KMS-11 (cell line): ENCODE measurements around the gene CALD1.

Experiments used
- H2AFZ ChIP-seq: fragments of 200-600 bp; sonication (generic); 2 replicates; pipeline ENCODE4 v1.6.1; 2016; ENCODE audit warnings: antibody characterized with exemption, mixed run types, low read depth
- H3K27ac ChIP-seq: fragments of 200-600 bp; sonication (generic); 2 replicates; pipeline ENCODE4 v1.6.1; 2016; ENCODE audit warnings: mild to moderate bottlenecking, mixed run types
- H3K27me3 ChIP-seq: fragments of 200-600 bp; sonication (generic); 2 replicates; pipeline ENCODE4 v1.6.1; 2017; ENCODE audit warnings: mild to moderate bottlenecking, low read depth, mixed run types, moderate library complexity; ENCODE audit not compliant: insufficient read depth
- H3K36me3 ChIP-seq: fragments of 200-600 bp; sonication (generic); 2 replicates; pipeline ENCODE4 v1.6.1; 2017; ENCODE audit warnings: mild to moderate bottlenecking, mixed run types; ENCODE audit not compliant: insufficient read depth
- H3K4me1 ChIP-seq: fragments of 200-600 bp; sonication (generic); 2 replicates; pipeline ENCODE4 v1.6.1; 2016; ENCODE audit warnings: mild to moderate bottlenecking, low read depth, mixed run types; ENCODE audit not compliant: poor library complexity, severe bottlenecking
- H3K4me2 ChIP-seq: fragments of 200-600 bp; sonication (generic); 2 replicates; pipeline ENCODE4 v1.7.0; 2016; ENCODE audit warnings: mild to moderate bottlenecking, mixed run types
- H3K4me3 ChIP-seq: fragments of 200-600 bp; sonication (generic); IDR thresholded peaks from 2 replicates; pipeline ENCODE4 v1.6.1; 2017; ENCODE audit warnings: low read depth, low read length, mixed read lengths; ENCODE audit not compliant: insufficient read depth
- H3K79me2 ChIP-seq: fragments of 200-600 bp; sonication (generic); 2 replicates; pipeline ENCODE4 v1.6.1; 2016; ENCODE audit warnings: low read depth, mixed run types; ENCODE audit not compliant: insufficient read depth
- H3K9ac ChIP-seq: fragments of 200-600 bp; sonication (generic); 2 replicates; pipeline ENCODE4 v1.6.1; 2016; ENCODE audit warnings: mild to moderate bottlenecking, mixed run types
- H4K20me1 ChIP-seq: fragments of 200-600 bp; sonication (generic); 2 replicates; pipeline ENCODE4 v1.6.1; 2016; ENCODE audit warnings: mild to moderate bottlenecking, mixed run types; ENCODE audit not compliant: insufficient read depth
- TF ChIP-seq, protein P1 (sequence below): fragments of 200-600 bp; sonication (generic); conservative IDR thresholded peaks from 2 replicates; pipeline ENCODE4 v1.6.1; 2017; ENCODE audit warnings: low read depth, mild to moderate bottlenecking, antibody characterized with exemption, low read length, moderate library complexity, mixed read lengths

Gene CALD1

DNA sequence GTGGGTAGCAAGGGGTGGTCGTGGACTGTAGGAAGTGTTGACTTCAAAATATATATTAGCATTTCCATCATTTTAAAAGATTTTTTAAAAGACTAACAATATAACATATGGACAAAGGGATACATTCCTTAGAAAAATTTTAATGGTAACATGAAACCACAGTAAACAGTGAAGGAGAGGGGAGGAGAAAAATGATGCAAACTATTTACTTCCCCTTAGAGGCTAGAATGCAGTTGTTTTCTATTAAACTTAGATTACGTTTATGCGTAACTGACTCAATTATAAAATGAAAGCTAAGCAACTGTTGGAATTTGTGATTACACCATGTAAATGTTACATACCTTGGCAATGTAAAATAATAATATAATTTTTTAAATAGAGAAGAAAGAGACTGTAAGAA lies 41.3 kb downstream of the CALD1 start:
- no peak overlapping the region for H3K9ac ChIP-seq
- H3K36me3 ChIP-seq: no peaks in the 10 kb centered on the region
- no peaks in the 10 kb centered on the region for H3K4me1 ChIP-seq
- TF ChIP-seq, protein P1, sequence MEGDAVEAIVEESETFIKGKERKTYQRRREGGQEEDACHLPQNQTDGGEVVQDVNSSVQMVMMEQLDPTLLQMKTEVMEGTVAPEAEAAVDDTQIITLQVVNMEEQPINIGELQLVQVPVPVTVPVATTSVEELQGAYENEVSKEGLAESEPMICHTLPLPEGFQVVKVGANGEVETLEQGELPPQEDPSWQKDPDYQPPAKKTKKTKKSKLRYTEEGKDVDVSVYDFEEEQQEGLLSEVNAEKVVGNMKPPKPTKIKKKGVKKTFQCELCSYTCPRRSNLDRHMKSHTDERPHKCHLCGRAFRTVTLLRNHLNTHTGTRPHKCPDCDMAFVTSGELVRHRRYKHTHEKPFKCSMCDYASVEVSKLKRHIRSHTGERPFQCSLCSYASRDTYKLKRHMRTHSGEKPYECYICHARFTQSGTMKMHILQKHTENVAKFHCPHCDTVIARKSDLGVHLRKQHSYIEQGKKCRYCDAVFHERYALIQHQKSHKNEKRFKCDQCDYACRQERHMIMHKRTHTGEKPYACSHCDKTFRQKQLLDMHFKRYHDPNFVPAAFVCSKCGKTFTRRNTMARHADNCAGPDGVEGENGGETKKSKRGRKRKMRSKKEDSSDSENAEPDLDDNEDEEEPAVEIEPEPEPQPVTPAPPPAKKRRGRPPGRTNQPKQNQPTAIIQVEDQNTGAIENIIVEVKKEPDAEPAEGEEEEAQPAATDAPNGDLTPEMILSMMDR: no peak
- no peak overlapping the region for H2AFZ ChIP-seq
- no peak overlapping the region for H3K27ac ChIP-seq
- no peak overlapping the region for H3K4me3 ChIP-seq
- H3K4me2 ChIP-seq: no peak overlapping the region
- H3K79me2 ChIP-seq: no peaks in the 10 kb centered on the region
- H4K20me1 ChIP-seq: no peaks in the 10 kb centered on the region
- no peaks in the 10 kb centered on the region for H3K27me3 ChIP-seq

DNA sequence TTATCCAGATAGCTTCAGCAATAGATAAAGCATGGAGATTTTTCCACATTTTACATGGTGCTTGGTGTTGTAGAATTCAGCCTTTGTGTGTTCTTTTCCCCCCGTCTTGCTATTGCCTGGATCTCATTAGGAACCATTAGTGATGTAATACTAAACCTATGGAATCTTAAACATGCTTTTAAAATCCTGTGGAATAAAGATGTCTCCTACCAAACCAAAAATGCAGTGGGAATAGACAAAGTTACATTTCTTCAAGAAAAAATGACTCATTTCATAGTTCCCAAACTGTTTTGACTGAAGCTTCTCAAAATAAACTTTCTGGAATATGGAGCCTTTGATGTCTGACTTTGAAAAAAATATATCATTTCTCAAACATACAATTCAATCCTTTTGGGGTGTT lies 44.0 kb downstream of the CALD1 start:
- no peak overlapping the region for H3K4me2 ChIP-seq
- H3K27ac ChIP-seq: no peak overlapping the region
- TF ChIP-seq, protein P1: no peak
- H3K4me3 ChIP-seq: no peak overlapping the region
- H3K36me3 ChIP-seq: no peaks in the 10 kb centered on the region
- H3K27me3 ChIP-seq: no peaks in the 10 kb centered on the region
- no peaks in the 10 kb centered on the region for H3K4me1 ChIP-seq
- no peaks in the 10 kb centered on the region for H3K79me2 ChIP-seq
- no peak overlapping the region for H2AFZ ChIP-seq
- no peak overlapping the region for H3K9ac ChIP-seq
- H4K20me1 ChIP-seq: no peaks in the 10 kb centered on the region

DNA sequence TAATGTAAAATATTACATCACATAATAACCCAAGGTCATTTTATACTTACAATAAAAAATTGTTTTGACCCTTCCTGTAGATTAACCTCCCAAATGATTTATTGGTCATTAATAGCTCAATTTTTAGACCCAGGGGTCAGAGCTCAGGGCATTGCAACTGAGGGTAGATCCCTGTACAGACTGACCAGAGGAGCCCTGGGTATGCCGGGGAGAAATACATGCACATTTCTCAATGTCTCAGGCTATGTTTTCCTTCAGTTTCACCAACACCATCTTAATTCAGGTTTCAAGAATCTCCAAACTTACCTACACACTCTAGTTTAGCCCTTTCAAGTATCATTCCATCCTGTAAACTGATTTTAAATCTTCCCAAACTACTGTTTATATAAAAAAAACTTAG lies 46.2 kb downstream of the CALD1 start:
- H3K27me3 ChIP-seq: no peaks in the 10 kb centered on the region
- H3K79me2 ChIP-seq: no peaks in the 10 kb centered on the region
- no peaks in the 10 kb centered on the region for H3K4me1 ChIP-seq
- no peak overlapping the region for H3K4me3 ChIP-seq
- H2AFZ ChIP-seq: no peak overlapping the region
- H3K9ac ChIP-seq: no peak overlapping the region
- no peaks in the 10 kb centered on the region for H4K20me1 ChIP-seq
- no peak overlapping the region for H3K4me2 ChIP-seq
- H3K36me3 ChIP-seq: no peaks in the 10 kb centered on the region
- TF ChIP-seq, protein P1: no peak
- no peak overlapping the region for H3K27ac ChIP-seq

DNA sequence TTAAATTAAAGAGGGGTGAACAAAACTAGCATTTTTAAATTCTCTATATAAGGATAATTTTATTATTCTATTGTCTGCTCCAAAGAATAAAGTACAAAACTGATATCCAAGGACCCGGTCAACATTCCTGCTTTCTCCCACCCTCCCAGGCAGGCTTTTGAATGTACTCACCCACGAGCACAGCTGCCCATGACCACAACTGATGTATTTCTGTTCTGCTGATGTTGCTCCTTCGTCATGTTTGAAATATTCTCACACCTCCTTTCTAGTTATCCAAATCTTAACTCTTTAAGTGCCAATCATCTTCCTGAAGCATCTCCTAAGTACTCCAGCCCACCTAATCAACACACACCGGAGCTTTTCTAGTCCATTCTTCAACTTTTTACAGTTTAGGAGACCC lies 46.7 kb downstream of the CALD1 start:
- no peaks in the 10 kb centered on the region for H3K4me1 ChIP-seq
- no peak overlapping the region for H3K9ac ChIP-seq
- TF ChIP-seq, protein P1: no peak
- no peaks in the 10 kb centered on the region for H4K20me1 ChIP-seq
- no peak overlapping the region for H2AFZ ChIP-seq
- no peaks in the 10 kb centered on the region for H3K36me3 ChIP-seq
- no peak overlapping the region for H3K27ac ChIP-seq
- no peak overlapping the region for H3K4me3 ChIP-seq
- no peaks in the 10 kb centered on the region for H3K27me3 ChIP-seq
- no peak overlapping the region for H3K4me2 ChIP-seq
- H3K79me2 ChIP-seq: no peaks in the 10 kb centered on the region

DNA sequence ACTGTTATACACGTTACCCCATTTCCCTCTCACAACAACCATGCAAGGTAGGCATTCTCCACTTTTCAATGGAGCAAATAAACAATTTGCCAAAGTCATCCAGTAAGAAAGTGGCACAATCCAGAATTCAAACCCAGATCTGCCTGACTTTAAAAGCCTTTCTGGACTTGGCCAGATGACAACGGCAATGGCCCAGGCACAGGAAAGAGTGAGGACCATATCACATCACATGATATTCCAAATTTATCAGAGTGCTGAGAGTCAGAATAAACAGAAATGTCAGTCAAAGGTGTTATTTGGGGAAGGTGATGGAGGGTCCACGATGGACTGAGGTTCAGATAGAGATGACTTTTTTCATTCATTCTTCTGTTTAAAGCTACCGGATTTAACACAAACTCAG lies 48.0 kb downstream of the CALD1 start:
- no peak overlapping the region for H3K27ac ChIP-seq
- no peak overlapping the region for H2AFZ ChIP-seq
- no peaks in the 10 kb centered on the region for H4K20me1 ChIP-seq
- no peaks in the 10 kb centered on the region for H3K36me3 ChIP-seq
- H3K4me3 ChIP-seq: no peak overlapping the region
- H3K79me2 ChIP-seq: no peaks in the 10 kb centered on the region
- no peak overlapping the region for H3K4me2 ChIP-seq
- no peaks in the 10 kb centered on the region for H3K4me1 ChIP-seq
- H3K27me3 ChIP-seq: no peaks in the 10 kb centered on the region
- TF ChIP-seq, protein P1: no peak
- H3K9ac ChIP-seq: no peak overlapping the region
